HL-60 (cell line): ENCODE data around the gene SVEP1.

ENCODE experiments used
- CTCF ChIP-seq: IDR thresholded peaks from one replicate; pipeline ENCODE4 v1.5.1; 2011; ENCODE audit warnings: low read length, control low read depth, inconsistent platforms; ENCODE audit not compliant: insufficient read depth
- POLR2AphosphoS5 ChIP-seq: IDR thresholded peaks from 2 replicates; pipeline ENCODE4 v1.6.1; 2012; ENCODE audit warnings: low read depth
- REST ChIP-seq: IDR thresholded peaks from 2 replicates; pipeline ENCODE4 v1.6.1; 2012; ENCODE audit warnings: low read depth; ENCODE audit not compliant: insufficient replicate concordance
- SPI1 ChIP-seq: IDR thresholded peaks from 2 replicates; pipeline ENCODE4 v1.6.1; 2012; ENCODE audit warnings: low read depth, mild to moderate bottlenecking, borderline replicate concordance

- TF ChIP-seq CTCF, result no peak
- TF ChIP-seq POLR2AphosphoS5, result no peak
- TF ChIP-seq REST, result no peak
- peak; percentile 76 for TF ChIP-seq SPI1
These were observed 222.7 kb downstream of the SVEP1 start for GRCh38 chr9:110356639-110357395.
